ENCODE data around the gene TRABD.

TRABD gene

GRCh38 chr22:50194037-50194805 lies 8.5 kb downstream of the TRABD start:
- TF ChIP-seq CTCF (IDR thresholded peaks at IDR 0.05; ENCODE audit: low read depth, low read length): no peak
- H3K4me3 ChIP-seq (ENCODE audit: low read depth, low read length): no peak overlapping the region

GRCh38 chr22:50196256-50196655 lies 10.5 kb downstream of the TRABD start:
- TF ChIP-seq CTCF (IDR thresholded peaks at IDR 0.05; ENCODE audit: low read depth, low read length): no peak
- no peak overlapping the region for H3K4me3 ChIP-seq (ENCODE audit: low read depth, low read length)

GRCh38 chr22:50197000-50197800 lies 11.5 kb downstream of the TRABD start:
- no peak overlapping the region for H3K4me3 ChIP-seq (ENCODE audit: low read depth, low read length)

GRCh38 chr22:50197856-50198623 lies 12.3 kb downstream of the TRABD start:
- TF ChIP-seq CTCF (IDR thresholded peaks at IDR 0.05; ENCODE audit: low read depth, low read length): no peak

More at GRCh38 chr22:50197000-50197800, 11.5 kb downstream of the TRABD start:
- TF ChIP-seq CTCF (IDR thresholded peaks at IDR 0.05; ENCODE audit: low read depth, low read length): no peak

GRCh38 chr22:50198624-50199017 lies 12.9 kb downstream of the TRABD start:
- H3K4me3 ChIP-seq (ENCODE audit: low read depth, low read length): no peak overlapping the region
- no peak for TF ChIP-seq CTCF (IDR thresholded peaks at IDR 0.05; ENCODE audit: low read depth, low read length)

More at GRCh38 chr22:50197856-50198623, 12.3 kb downstream of the TRABD start:
- H3K4me3 ChIP-seq (ENCODE audit: low read depth, low read length): no peak overlapping the region

GRCh38 chr22:50199251-50199721 lies 13.6 kb downstream of the TRABD start:
- H3K4me3 ChIP-seq (ENCODE audit: low read depth, low read length): no peak overlapping the region
- no peak for TF ChIP-seq CTCF (IDR thresholded peaks at IDR 0.05; ENCODE audit: low read depth, low read length)

Data from WI38 (cell line).